Loucy (cell line): ENCODE measurements around the gene XPO5.

Experiments used
- H2AFZ ChIP-seq: fragments of 200-600 bp; sonication (generic); 2 replicates; pipeline ENCODE4 v1.6.0; 2016; ENCODE audit warnings: antibody characterized with exemption, mild to moderate bottlenecking, low read length, moderate library complexity
- H3F3A ChIP-seq: fragments of 200-600 bp; 2 replicates; pipeline ENCODE4 v1.6.0; 2016; ENCODE audit warnings: antibody characterized with exemption, low read depth, mild to moderate bottlenecking
- H3K27me3 ChIP-seq: fragments of 200-600 bp; sonication (generic); 2 replicates; pipeline ENCODE4 v1.6.1; 2014; ENCODE audit warnings: low read length, mild to moderate bottlenecking; ENCODE audit not compliant: insufficient read depth, poor library complexity, severe bottlenecking
- H3K36me3 ChIP-seq: fragments of 200-600 bp; sonication (generic); 2 replicates; pipeline ENCODE4 v1.6.1; 2016; ENCODE audit warnings: low read length; ENCODE audit not compliant: insufficient read depth
- H3K4me1 ChIP-seq: fragments of 200-600 bp; sonication (generic); 2 replicates; pipeline ENCODE4 v1.5.1; 2014; ENCODE audit warnings: low read length, mild to moderate bottlenecking; ENCODE audit not compliant: insufficient read depth, poor library complexity, severe bottlenecking
- H3K4me2 ChIP-seq: fragments of 200-600 bp; sonication (generic); 2 replicates; pipeline ENCODE4 v1.6.0; 2014; ENCODE audit warnings: antibody characterized with exemption, low read length, low read depth, mild to moderate bottlenecking; ENCODE audit not compliant: poor library complexity, severe bottlenecking
- H3K4me3 ChIP-seq: fragments of 200-600 bp; sonication (generic); 2 replicates; pipeline ENCODE4 v1.5.1; 2014; ENCODE audit warnings: low read length, mild to moderate bottlenecking, mixed read lengths; ENCODE audit not compliant: poor library complexity, severe bottlenecking
- H3K79me2 ChIP-seq: fragments of 200-600 bp; sonication (generic); 2 replicates; pipeline ENCODE4 v1.6.1; 2014; ENCODE audit warnings: low read length; ENCODE audit not compliant: insufficient read depth
- H3K9ac ChIP-seq: fragments of 200-600 bp; sonication (generic); 2 replicates; pipeline ENCODE4 v1.6.0; 2014; ENCODE audit warnings: mild to moderate bottlenecking, low read depth, low read length, moderate library complexity; ENCODE audit not compliant: poor library complexity, severe bottlenecking
- H3K9me2 ChIP-seq: fragments of 200-600 bp; sonication (generic); replicated peaks from 2 replicates; pipeline ENCODE4 v1.6.1; 2016; ENCODE audit warnings: low read depth, low read length, mixed read lengths
- H3K9me3 ChIP-seq: fragments of 200-600 bp; sonication (generic); 2 replicates; pipeline ENCODE4 v1.6.1; 2014; ENCODE audit warnings: mild to moderate bottlenecking, antibody characterized with exemption, low read length, low read depth; ENCODE audit not compliant: insufficient read depth
- H4K20me1 ChIP-seq: fragments of 200-600 bp; sonication (generic); 2 replicates; pipeline ENCODE4 v1.6.0; 2014; ENCODE audit warnings: antibody characterized with exemption, low read length, mild to moderate bottlenecking; ENCODE audit not compliant: insufficient read depth, poor library complexity, severe bottlenecking
- EZH2phosphoT487 ChIP-seq: fragments of 200-600 bp; IDR thresholded peaks from 2 replicates; pipeline ENCODE4 v1.6.1; 2018; ENCODE audit warnings: antibody characterized with exemption, mild to moderate bottlenecking, moderate library complexity, borderline replicate concordance
- TF ChIP-seq, protein P1 (sequence below): fragments of 200-600 bp; sonication (generic); conservative IDR thresholded peaks from 2 replicates; pipeline ENCODE4 v1.5.1; 2014; ENCODE audit warnings: mild to moderate bottlenecking, antibody characterized with exemption, low read length

The XPO5 gene

DNA sequence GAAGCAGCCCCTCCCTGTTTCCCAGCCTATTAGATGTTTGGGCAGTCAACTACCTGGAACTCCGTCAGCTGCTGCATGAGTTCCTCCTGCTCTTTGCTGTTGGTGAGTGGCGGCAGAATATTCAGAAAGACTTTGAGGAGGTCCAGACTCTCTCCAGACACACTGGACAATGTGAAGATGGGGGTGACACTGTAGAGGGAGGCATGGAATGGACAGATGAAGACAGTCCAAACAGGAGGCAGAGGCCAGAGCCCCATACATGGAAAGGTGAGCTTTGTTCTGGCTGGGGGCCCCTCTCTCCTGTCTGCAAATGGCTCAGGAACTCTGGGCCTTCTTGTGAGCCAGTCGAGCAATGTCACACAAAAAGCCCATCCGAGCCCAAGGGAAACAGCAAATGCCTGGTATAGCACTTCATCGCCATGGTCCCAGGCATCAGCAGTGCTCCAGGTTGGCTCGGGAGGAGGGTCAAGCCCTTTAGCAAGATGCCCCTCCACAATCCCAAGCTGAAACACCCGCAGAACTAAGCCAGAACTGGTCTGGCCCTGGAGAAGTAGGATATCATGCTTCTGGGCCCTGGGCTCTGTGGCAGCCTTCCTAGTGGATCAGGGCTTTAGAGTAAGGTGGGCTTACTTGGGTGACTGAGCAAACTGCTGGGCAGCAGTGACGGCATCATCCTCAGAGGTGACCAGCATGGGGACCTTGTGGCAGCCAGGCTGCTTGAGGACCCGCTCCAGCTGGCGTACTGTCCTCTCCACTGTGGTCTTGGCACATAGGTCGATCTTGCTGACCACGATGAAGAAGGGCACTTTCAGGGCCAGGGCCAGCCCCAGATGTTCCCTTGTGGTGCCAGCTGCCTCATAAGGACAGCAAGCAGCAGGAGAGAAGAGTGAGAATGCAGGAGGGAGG, 48.3 kb upstream of the XPO5 start:
- H3K9me3 ChIP-seq: no peaks in the 10 kb centered on the region
- no peaks in the 10 kb centered on the region for H3K27me3 ChIP-seq
- peaks cover 14% of the 10 kb centered on the region for H3K4me1 ChIP-seq
- peaks cover 10% of the 10 kb centered on the region for H4K20me1 ChIP-seq
- H3K36me3 ChIP-seq: peaks cover 53% of the 10 kb centered on the region; the same call in 1 of the 2 replicates
- no peak overlapping the region for H3K4me2 ChIP-seq
- no peak overlapping the region for H3K4me3 ChIP-seq
- H3K9ac ChIP-seq: no peak overlapping the region
- no peak overlapping the region for H2AFZ ChIP-seq
- TF ChIP-seq EZH2phosphoT487: no peak
- TF ChIP-seq, protein P1, sequence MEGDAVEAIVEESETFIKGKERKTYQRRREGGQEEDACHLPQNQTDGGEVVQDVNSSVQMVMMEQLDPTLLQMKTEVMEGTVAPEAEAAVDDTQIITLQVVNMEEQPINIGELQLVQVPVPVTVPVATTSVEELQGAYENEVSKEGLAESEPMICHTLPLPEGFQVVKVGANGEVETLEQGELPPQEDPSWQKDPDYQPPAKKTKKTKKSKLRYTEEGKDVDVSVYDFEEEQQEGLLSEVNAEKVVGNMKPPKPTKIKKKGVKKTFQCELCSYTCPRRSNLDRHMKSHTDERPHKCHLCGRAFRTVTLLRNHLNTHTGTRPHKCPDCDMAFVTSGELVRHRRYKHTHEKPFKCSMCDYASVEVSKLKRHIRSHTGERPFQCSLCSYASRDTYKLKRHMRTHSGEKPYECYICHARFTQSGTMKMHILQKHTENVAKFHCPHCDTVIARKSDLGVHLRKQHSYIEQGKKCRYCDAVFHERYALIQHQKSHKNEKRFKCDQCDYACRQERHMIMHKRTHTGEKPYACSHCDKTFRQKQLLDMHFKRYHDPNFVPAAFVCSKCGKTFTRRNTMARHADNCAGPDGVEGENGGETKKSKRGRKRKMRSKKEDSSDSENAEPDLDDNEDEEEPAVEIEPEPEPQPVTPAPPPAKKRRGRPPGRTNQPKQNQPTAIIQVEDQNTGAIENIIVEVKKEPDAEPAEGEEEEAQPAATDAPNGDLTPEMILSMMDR: no peak
- peaks cover 36% of the 10 kb centered on the region for H3K79me2 ChIP-seq
- no peaks in the 10 kb centered on the region for H3K9me2 ChIP-seq
- H3F3A ChIP-seq: no peaks in the 10 kb centered on the region

DNA sequence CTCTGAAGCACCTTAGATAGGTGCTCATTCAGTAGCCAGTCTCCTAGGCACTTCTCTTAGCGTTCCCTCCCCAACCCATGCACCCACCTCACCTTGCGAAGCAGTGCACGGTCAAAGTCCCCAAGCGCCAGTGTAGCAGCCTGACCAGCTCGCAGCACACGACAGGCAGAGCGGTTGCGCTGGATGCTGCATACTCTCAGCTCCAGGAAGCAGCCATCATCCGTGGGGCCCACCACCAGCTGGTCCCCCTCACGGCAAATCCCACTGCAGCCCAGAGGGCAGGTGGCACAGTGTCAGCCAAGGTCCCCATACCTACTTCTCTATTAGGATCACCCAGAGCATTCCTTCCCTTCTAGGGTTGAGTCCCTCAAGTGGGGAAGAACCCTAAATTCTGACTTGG, 46.7 kb upstream of the XPO5 start:
- Histone ChIP-seq H2AFZ (no peak overlapping the region), H3K27me3 (no peaks in the 10 kb centered on the region), H3K4me3 (no peak overlapping the region), H3K4me2 (no peak overlapping the region), H3K9ac (no peak overlapping the region), H3K4me1 (peaks cover 10% of the 10 kb centered on the region), H4K20me1 (peaks cover 7% of the 10 kb centered on the region), H3K36me3 (peaks cover 53% of the 10 kb centered on the region; the same call in 1 of the 2 replicates), H3K9me3 (no peaks in the 10 kb centered on the region), H3F3A (no peaks in the 10 kb centered on the region), H3K9me2 (no peaks in the 10 kb centered on the region), H3K79me2 (peaks cover 24% of the 10 kb centered on the region)
- TF ChIP-seq, protein P1: no peak
- TF ChIP-seq EZH2phosphoT487: no peak

DNA sequence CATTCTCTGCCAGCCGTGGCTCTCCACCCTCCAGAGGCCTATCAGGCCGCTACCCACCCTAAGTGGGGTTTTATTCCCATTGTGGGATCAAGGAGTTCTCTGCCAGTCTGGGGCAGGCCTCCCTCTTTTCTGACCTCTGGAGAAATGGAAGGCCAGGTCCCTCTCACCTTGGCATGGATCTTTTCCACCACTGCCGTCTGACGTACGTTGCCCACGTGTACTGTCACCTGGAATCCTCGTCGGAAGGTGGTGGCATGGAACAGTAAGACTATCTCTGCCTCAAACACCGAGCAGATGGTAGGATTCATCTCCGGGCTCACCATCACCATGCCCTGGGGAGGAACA, 46.0 kb upstream of the XPO5 start:
- Histone ChIP-seq H4K20me1 (no peaks in the 10 kb centered on the region), H3K36me3 (peaks cover 53% of the 10 kb centered on the region; the same call in 1 of the 2 replicates), H3K79me2 (peaks cover 17% of the 10 kb centered on the region; the same call in 1 of the 2 replicates), H3K9me3 (no peaks in the 10 kb centered on the region), H2AFZ (no peak overlapping the region), H3F3A (no peaks in the 10 kb centered on the region), H3K9ac (no peak overlapping the region), H3K4me2 (no peak overlapping the region), H3K9me2 (no peaks in the 10 kb centered on the region), H3K4me3 (no peak overlapping the region), H3K4me1 (peaks cover 3% of the 10 kb centered on the region), H3K27me3 (no peaks in the 10 kb centered on the region)
- TF ChIP-seq, protein P1: no peak
- TF ChIP-seq EZH2phosphoT487: no peak
